Activated T-helper 1 cell treated with Interleukin-2 at 50 U/mL for 16 hours (primary cell): ENCODE data around the gene ABCG1.
"Not testable (repeated sequence)": the region's sequence is repeated elsewhere in the genome, so short reads cannot be mapped to it uniquely, and the experiment has no call there.

Experiments
- DNase-seq: peaks from one replicate; pipeline ENCODE4 v3.0.0-alpha.2; 2020; ENCODE audit warnings: low read depth

The ABCG1 gene

GRCh38 chr21:42291003-42291750 lies 72.2 kb downstream of the ABCG1 start:
- DNase-seq, result no peak

GRCh38 chr21:42291751-42292562 lies 73.0 kb downstream of the ABCG1 start:
- no peak for DNase-seq

DNA sequence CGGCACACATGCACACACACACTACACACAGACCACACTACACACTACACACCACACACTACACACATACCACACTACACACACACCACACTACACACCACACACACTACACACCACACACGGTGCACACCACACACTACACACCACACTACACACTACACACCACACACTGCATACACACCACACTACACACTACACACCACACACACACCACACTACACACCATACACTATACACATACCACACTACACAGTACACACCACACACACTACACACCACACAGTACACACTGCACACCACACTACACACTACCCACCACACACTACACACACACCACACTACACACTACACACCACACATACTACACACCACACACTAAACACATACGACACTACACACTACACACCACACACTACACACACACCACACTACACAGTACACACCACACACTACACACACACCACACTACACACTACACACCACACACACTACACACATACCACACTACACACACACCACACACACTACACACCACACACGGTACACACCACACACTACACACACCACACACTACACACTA lies 73.7 kb downstream of the ABCG1 start:
- DNase-seq, result not testable (repeated sequence)

DNA sequence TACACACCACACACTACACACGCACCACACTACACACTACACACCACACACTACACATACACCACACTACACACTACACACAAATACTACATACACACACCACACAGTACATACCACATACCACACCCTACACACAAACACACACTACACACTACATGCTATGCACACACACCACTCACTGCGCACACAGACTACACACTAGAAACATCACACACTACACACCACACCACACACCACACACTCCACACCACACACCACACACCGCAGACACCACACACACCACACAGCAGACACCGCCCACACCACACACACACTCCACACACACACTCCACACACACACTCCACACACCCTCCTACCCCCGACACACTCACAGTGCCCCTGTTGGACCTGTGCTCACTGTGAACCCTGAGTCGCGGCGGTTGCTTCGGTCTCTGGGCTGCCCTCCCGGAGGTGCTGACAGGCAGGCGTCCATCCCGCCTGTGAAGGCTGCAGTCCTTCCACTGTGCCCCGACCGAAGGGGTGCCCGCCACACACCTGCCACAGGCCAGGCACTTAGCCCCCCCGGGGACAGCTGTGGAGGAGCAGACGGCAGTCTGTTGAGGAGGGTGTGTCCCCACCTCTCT lies 74.8 kb downstream of the ABCG1 start:
- DNase-seq, result no peak

GRCh38 chr21:42294273-42294880 lies 75.4 kb downstream of the ABCG1 start:
- no peak for DNase-seq

- DNase-seq, result no peak
Measured at GRCh38 chr21:42295845-42296244, 76.9 kb downstream of the ABCG1 start.

- no peak for DNase-seq
Measured at GRCh38 chr21:42296501-42296900, 77.6 kb downstream of the ABCG1 start.

DNA sequence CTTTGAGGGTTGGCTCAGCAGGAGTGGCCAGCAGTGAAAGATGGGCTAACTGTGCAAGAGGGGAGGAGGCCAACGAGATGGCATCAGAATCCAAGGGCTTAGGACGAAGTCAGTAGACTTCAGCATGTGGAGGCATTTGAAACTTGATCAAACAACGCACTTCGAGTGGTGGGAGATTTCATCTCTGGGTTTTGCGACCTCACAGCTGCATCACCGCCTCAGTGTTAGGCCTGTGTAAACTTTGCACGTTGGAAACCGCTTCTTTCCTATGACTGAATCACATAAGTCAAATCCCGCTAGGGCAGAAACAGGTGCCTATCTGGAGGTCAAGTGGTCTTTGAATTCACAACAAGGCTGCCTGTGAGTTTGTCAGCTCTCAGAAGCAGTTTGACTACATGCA lies 78.4 kb downstream of the ABCG1 start:
- DNase-seq, result no peak

DNA sequence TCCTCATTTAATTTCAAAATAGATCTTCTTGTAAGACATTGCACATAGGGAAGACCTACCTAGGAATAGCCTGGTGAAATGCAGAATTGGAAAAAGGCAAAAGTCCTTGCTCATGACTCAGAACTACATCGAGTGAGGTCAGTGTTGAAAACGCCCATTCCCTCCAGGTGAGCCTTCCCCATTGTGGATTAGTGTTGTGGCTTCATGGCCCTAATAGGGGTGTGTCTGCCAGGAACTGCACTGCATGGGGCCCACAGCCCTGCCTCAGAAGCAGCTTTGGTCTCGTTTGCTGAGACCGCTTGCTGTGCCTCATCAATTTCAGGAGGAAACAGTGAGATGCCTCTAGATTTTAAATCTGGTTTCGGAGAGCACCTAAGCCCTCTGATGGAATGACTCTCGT lies 79.3 kb downstream of the ABCG1 start:
- no peak for DNase-seq

GRCh38 chr21:42298657-42299056 lies 79.7 kb downstream of the ABCG1 start:
- no peak for DNase-seq

DNA sequence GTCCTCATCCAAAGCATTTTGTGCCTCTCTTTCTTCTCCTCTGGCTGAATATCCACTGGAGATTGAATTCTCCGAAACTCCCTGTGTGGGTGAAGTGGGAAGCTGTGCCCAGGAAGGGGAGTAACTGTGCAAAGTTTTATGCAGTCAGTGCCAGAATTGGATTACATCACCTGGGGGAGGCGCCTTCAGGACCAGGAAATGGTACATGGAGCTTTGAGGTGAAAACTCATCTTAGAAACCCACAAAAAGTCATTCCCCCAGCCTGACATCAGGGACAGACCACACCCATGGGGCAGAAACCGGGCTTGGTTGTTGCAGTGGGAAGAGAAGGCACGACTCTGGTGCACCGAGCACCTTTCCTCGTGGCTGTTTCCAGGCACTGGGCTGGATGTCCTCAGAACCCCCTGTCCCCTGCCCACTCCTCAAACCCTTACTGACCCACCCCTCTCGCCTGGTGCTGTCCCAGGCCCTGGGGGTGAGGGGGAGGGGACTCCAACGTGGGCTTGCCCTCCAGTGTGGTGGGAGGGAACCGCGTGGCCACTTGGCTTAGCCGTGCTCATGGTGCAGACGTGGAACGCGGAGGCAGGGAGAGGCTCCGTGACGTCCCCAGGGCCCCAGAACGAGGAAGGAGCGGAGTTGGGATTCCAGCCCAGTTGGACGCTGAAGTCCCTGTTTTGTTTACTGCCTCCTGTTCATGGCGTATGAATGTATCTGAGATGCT lies 80.5 kb downstream of the ABCG1 start:
- DNase-seq, result no peak

DNA sequence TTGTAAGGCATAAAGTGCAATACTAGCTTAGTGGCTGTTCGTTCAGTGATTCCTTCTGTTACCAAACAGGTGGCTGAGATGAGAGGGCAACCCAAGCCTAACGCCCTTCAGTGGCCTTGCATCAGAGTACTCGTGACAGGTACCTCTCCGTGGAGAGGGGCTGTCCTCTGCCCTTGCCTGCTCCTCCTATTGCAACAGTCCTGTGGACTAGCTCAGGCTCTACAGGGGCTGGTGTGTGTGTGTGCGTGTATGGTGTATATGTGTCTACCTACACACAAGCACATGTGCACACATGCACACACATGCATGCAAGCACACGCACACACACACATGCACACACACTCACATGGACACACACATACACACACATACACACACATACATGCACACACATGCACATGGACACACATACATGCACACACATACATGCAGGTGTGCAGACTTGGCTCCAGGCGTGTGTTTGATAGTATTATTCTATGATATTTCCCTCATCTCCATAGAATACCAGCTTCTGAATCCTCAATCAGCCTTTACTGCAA lies 81.2 kb downstream of the ABCG1 start:
- DNase-seq, result no peak

DNA sequence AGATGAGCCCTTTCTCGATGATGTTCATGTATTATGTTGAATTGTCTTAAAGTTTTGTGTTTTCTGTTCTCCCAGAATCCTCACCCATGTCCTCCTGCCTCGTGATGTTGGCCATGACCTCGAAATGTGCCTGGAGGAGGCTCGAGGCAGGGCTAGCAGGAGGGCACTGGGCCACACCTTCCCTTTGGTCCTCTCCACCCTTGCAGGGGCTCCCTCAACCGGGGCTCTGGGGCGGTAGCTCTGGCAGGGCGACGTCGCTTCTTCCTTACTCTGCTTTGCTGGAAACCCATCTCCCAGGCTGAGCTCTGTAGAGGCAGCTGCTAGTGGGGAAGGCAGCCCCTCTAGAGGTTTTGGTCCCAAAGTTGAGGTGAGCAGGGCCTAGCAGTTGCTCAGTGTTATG lies 82.0 kb downstream of the ABCG1 start:
- DNase-seq, result no peak

GRCh38 chr21:42301371-42302075 lies 82.6 kb downstream of the ABCG1 start:
- DNase-seq, result no peak

DNA sequence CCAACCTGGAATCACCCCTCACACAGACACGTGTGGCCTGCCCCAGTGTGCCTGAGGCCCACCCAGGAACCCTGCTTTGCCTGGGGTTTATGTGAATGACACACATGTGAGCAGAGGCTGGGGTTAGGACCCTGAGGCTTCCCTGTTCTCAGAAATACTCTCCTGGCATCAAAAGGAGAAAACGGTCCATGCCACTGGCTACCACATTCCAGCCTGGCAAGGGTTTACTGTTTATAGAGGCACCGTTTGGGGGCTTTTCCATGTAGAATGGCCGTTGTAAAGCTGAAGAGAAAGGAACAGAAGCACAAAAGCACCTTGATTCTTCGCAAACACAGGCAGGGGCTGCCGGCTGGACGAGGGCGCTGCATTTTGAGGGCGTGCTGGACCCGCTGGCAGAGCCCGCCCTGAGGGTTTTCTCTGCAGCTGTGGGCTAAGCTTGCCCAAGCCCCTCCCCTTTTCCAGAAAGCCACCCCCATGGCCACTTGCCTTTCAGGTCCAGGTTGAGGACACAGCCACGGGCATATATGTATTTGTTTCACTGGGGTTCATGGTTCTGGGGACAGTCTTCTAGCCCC lies 83.2 kb downstream of the ABCG1 start:
- no peak for DNase-seq

DNA sequence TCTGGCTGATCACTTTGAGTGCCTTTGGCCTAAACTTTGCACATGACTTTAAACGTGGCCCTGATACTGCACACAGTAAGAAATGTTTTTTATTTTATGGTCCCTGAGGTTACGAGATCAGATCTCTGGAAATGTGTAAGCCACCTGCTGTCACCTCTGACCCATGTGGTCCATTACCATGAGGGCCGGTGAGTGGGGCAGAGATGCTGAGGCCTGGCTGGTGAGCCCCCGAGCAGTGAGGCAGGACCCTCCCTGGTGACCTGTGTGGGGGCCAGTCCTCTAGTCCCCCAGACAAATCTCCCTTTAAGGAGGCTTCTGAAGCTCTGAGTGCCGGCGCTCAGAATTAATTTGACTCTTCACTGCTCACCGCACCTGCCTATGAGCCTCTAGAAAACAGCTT lies 83.9 kb downstream of the ABCG1 start:
- no peak for DNase-seq

DNA sequence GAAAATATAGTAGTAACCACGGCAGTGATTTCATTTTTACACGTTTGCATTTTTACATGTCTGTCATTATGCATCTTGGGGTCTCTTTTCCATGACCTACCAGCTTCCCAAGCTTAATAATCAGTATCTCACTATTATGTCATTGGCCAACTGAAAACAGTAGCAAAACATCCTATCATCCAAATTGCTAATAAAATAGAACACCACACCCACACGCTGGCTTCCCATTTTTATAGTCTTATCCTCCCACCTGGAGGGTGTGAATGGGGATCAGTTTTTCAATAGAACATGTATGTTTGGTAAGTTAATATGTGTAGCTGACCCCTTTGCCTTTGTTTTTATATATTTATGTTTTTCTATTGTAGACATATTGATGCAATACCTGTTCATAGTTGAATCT lies 84.5 kb downstream of the ABCG1 start:
- DNase-seq, result no peak

- no peak for DNase-seq
Measured at GRCh38 chr21:42304556-42305454, 85.9 kb downstream of the ABCG1 start.

- DNase-seq, result no peak
Measured at GRCh38 chr21:42305707-42306147, 86.8 kb downstream of the ABCG1 start.
